ENCODE results near the gene SCGB2A2. TPM values are rescaled to one million over a fixed set of nuclear protein-coding genes. Genes with fewer than 3 reads are reported as not detected.

SCGB2A2 gene
- total RNA-seq, result not detected

DNA sequence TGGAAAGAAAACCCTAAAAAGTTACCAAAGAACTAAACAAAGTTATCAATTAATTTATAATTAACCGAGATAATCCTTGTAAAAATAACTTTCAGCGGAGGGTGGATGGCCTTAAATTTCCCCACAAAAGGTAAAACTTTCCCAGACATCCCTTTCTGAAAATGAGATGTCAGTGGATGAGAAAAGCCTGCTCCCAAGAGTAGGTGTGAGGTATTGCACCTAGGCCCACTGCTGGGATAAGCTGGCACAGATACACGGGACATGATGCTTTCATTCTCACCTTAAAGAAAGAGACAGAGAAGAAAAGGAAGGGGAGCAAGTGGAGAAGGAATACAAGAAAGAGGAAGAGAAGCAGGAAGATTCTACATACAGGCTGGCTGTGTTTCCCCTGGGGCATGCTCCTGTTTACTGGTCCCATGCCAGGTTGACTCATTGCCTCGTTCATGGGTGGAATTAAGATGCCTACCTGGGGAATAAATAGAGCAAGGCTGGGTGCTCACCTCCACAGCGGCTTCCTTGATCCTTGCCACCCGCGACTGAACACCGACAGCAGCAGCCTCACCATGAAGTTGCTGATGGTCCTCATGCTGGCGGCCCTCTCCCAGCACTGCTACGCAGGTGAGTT, at the start of gene SCGB2A2:
Gene SCGB2A2, plus strand, starts transcription at position 505 of the 625 bp plus-strand sequence. Its CDS starts 59 bp downstream, at position 564.
- no peak within 1 kb of the TSS for H3K4me3 Mint-ChIP-seq
- H3K27me3 Mint-ChIP-seq (ENCODE audit: low read depth), result peaks cover 14% of the 10 kb centered on the region
- no peaks in the 10 kb centered on the region for H3K36me3 Mint-ChIP-seq (ENCODE audit: insufficient read depth in 2 of 2)
- H3K27ac Mint-ChIP-seq, result no peak within 1 kb of the TSS
- ATAC-seq (replicated peaks in 1 of 2) (no peak), DNase-seq (no peak)
- H3K4me1 Mint-ChIP-seq (ENCODE audit: low read depth), result peaks cover 30% of the 10 kb centered on the region
- H3K9me3 Mint-ChIP-seq, result no peaks in the 10 kb centered on the region

DNA sequence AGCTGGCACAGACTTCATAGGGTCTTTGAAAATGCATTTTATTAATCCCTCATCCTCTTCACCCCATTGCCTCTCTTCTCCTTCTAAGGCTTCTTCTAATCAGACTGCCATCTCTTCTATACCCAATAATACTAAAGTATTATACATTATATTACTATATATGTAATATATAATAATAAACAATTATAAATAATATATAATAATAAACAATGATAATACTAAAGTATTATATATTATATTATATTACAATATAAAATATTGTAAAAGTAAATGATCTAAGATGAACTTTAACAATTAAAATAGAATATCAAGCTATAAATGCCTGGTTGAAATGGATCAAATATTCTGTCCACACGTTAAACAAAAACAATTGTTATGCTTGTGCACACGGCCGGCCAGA, 48.5 kb upstream of the SCGB2A2 start:
- Mint-ChIP-seq H3K27me3 (ENCODE audit: low read depth) (no peaks in the 10 kb centered on the region), H3K9me3 (peaks cover 19 to 20% of the 10 kb centered on the region in 2 donors), H3K36me3 (ENCODE audit: insufficient read depth in 2 of 2) (peaks cover 12 to 17% of the 10 kb centered on the region in 2 donors), H3K4me1 (ENCODE audit: low read depth) (no peaks in the 10 kb centered on the region), H3K4me3 (no peak overlapping the region), H3K27ac (no peak overlapping the region)
- ATAC-seq (replicated peaks in 1 of 2) (no peak), DNase-seq (no peak)

DNA sequence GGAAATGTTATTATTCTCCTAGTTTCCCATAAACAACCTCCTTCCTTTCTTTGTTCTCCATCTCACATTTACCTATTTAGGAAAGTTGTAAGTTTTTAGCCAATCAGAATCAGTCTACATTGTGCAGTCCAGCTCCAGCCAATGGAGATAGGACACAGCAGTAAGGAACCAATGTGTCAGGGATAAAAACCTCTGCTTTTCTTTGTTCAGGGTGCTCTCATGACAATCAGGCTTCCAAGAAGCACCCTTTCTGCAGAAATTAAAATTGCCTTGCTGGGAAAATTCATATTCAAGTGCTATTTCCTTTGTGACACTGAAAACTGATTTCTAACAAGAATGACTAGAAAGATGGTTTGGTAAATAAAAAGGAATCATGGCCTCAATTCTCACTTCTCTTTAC, 46.9 kb upstream of the SCGB2A2 start:
- DNase-seq, result no peak
- Mint-ChIP-seq H3K27ac (no peak overlapping the region), H3K9me3 (peaks cover 19 to 20% of the 10 kb centered on the region in 2 donors), H3K27me3 (ENCODE audit: low read depth) (no peaks in the 10 kb centered on the region), H3K36me3 (ENCODE audit: insufficient read depth in 2 of 2) (peaks cover 12 to 17% of the 10 kb centered on the region in 2 donors), H3K4me1 (ENCODE audit: low read depth) (no peaks in the 10 kb centered on the region), H3K4me3 (no peak overlapping the region)
- no peak for ATAC-seq (replicated peaks in 1 of 2)

DNA sequence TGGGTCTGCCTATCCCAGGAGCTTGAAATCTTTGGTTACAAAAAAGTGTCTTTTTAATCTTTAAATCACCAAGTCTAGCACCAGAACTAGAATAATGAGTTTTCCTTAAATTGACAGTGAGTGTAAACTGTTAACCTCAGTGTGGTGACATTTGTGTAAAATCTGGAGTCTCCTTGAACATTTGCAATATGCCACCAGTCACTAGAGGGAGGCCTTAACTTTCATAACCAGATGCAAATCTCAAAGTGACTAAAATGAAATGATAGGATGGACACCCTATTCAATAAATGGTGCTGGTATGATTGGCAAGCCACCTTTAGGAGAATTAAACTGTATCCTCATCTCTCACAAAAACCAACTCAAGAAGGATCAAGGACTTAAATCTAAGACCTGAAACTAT, 36.2 kb upstream of the SCGB2A2 start:
- no peaks in the 10 kb centered on the region for H3K9me3 Mint-ChIP-seq
- H3K27me3 Mint-ChIP-seq (ENCODE audit: low read depth), result peaks cover 40% of the 10 kb centered on the region
- no peak overlapping the region for H3K4me3 Mint-ChIP-seq

DNA sequence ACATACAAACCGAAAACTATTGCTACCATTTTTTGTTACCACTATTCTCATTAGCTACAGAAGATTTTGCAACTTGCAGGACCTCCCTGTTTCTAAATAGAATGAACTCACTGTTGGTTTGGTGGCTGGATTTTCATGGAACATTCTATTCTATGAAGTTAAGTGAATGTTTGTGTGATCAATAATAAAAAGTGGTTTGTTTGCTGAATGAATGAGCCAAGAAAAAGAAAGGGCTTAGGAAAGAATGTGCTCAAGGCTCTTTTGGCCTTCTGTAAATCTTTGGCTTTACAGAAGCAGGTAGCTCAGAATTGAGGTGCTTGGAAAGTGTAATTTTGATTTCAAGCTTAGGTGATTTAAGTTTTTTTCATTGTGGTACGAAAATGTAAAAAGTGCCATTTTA, 33.8 kb upstream of the SCGB2A2 start:
- H3K4me1 Mint-ChIP-seq (ENCODE audit: low read depth), result no peaks in the 10 kb centered on the region
- ATAC-seq (replicated peaks in 1 of 2), result no peak
- no peaks in the 10 kb centered on the region for H3K9me3 Mint-ChIP-seq
- no peaks in the 10 kb centered on the region for H3K36me3 Mint-ChIP-seq (ENCODE audit: insufficient read depth in 2 of 2)
- no peak for DNase-seq
- no peak overlapping the region for H3K4me3 Mint-ChIP-seq
- H3K27ac Mint-ChIP-seq, result no peak overlapping the region
- H3K27me3 Mint-ChIP-seq (ENCODE audit: low read depth), result peaks cover 48% of the 10 kb centered on the region

More for the DNA sequence above, 36.2 kb upstream of the SCGB2A2 start:
- H3K4me1 Mint-ChIP-seq (ENCODE audit: low read depth), result no peaks in the 10 kb centered on the region
- no peaks in the 10 kb centered on the region for H3K36me3 Mint-ChIP-seq (ENCODE audit: insufficient read depth in 2 of 2)
- H3K27ac Mint-ChIP-seq, result no peak overlapping the region
- no peak for DNase-seq
- no peak for ATAC-seq (replicated peaks in 1 of 2)

DNA sequence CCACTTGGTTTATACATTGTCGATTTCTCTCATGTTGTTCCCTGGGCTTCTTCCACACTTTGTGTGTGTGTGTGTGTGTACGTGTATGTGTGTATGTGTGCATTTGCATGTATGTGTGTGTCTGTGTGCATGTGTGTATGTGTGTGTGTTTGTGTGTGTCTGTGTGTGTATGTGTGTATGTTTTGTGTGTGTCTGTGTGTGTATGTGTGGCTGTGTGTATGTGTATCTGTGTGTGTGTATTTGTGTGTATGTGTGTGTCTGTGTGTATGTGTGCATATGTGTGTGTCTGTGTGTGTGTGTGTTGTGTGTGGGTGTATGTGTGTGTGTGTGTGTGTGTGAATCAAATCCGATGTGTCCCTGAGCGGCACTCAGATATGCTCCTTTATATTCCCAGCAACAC, 32.5 kb upstream of the SCGB2A2 start:
- Mint-ChIP-seq H3K4me1 (ENCODE audit: low read depth) (no peaks in the 10 kb centered on the region), H3K27me3 (ENCODE audit: low read depth) (peaks cover 47% of the 10 kb centered on the region), H3K36me3 (ENCODE audit: insufficient read depth in 2 of 2) (no peaks in the 10 kb centered on the region), H3K4me3 (no peak overlapping the region), H3K27ac (no peak overlapping the region), H3K9me3 (no peaks in the 10 kb centered on the region)
- ATAC-seq (replicated peaks in 1 of 2) (no peak), DNase-seq (no peak)

DNA sequence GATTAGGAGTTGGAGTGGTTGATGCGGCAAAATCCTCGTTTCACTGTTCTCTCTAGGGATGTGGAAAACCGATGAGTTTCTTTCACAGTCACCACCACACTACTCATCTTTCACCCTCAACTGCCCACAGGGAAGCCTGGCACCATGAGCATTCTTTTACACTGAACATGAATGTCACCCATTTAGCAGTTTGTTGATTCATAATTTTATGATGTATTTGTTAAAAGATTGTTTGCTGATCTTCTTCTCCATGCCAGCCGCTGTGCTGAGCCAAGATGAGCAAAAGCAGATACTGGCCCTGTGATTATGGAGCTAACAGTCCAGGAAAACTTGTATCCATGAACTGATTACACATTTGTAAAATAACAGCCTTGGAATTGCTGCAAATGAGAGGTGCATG, 31.8 kb upstream of the SCGB2A2 start:
- no peak overlapping the region for H3K27ac Mint-ChIP-seq
- DNase-seq, result no peak
- ATAC-seq (replicated peaks in 1 of 2), result no peak
- no peak overlapping the region for H3K4me3 Mint-ChIP-seq
- H3K9me3 Mint-ChIP-seq, result no peaks in the 10 kb centered on the region
- H3K27me3 Mint-ChIP-seq (ENCODE audit: low read depth), result peaks cover 44% of the 10 kb centered on the region
- no peaks in the 10 kb centered on the region for H3K4me1 Mint-ChIP-seq (ENCODE audit: low read depth)
- no peaks in the 10 kb centered on the region for H3K36me3 Mint-ChIP-seq (ENCODE audit: insufficient read depth in 2 of 2)

DNA sequence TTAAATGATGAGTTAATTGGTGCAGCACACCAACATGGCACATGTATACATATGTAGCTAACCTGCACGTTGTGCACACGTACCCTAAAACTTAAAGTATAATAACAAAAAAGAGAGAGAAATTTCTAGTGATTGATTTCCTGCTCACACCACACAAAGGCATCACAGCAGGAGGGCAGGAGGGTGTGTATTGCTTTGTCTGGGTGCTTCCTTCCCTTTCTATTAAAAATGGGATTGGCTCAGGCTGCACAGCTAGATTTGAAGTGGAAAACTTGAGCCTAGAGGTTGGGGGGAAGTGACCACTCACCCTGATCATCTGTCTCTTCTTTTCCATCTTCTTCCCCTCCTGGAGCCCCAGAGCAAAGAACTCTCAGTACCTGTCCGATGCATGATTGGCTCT, 28.9 kb upstream of the SCGB2A2 start:
- no peaks in the 10 kb centered on the region for H3K9me3 Mint-ChIP-seq
- no peak overlapping the region for H3K27ac Mint-ChIP-seq
- H3K36me3 Mint-ChIP-seq (ENCODE audit: insufficient read depth in 2 of 2), result no peaks in the 10 kb centered on the region
- no peak overlapping the region for H3K4me3 Mint-ChIP-seq
- DNase-seq, result no peak
- H3K27me3 Mint-ChIP-seq (ENCODE audit: low read depth), result peaks cover 38% of the 10 kb centered on the region
- no peaks in the 10 kb centered on the region for H3K4me1 Mint-ChIP-seq (ENCODE audit: low read depth)
- ATAC-seq (replicated peaks in 1 of 2), result no peak

DNA sequence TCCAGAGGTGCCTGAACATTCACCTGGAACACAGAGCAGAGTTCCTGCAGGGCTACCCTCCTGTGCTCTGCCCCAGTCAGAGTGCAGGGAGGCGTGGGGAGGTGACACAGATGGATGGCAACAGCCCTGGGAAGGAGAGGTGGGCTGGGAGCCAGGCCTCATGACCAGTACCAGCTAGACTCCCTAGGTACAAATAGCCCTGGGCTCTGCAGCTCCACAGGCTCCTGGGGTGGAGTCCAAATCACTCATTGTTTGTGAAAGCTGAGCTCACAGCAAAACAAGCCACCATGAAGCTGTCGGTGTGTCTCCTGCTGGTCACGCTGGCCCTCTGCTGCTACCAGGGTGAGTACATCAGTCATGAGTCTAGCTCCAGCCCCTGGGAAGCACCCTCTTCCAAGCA, 27.9 kb upstream of the SCGB2A2 start, which contains the start of gene SCGB1D2:
Gene SCGB1D2, plus strand, starts transcription at position 219 of the 400 bp plus-strand sequence. Its CDS starts 69 bp downstream, at position 288.
- ATAC-seq (replicated peaks in 1 of 2) (no peak), DNase-seq (no peak)
- H3K4me3 Mint-ChIP-seq, result no peak within 1 kb of the TSS
- no peak within 1 kb of the TSS for H3K27ac Mint-ChIP-seq
- H3K4me1 Mint-ChIP-seq (ENCODE audit: low read depth), result no peaks in the 10 kb centered on the region
- H3K9me3 Mint-ChIP-seq, result no peaks in the 10 kb centered on the region
- H3K27me3 Mint-ChIP-seq (ENCODE audit: low read depth), result peaks cover 47% of the 10 kb centered on the region
- no peaks in the 10 kb centered on the region for H3K36me3 Mint-ChIP-seq (ENCODE audit: insufficient read depth in 2 of 2)

GRCh38 chr11:62245271-62245753, 24.6 kb upstream of the SCGB2A2 start:
- Mint-ChIP-seq H3K9me3 (peaks cover 6 to 8% of the 10 kb centered on the region in 2 donors), H3K36me3 (ENCODE audit: insufficient read depth in 2 of 2) (peaks cover 6% of the 10 kb centered on the region in 2 donors), H3K27ac (no peak overlapping the region), H3K27me3 (ENCODE audit: low read depth) (peaks cover 42% of the 10 kb centered on the region), H3K4me1 (ENCODE audit: low read depth) (no peaks in the 10 kb centered on the region), H3K4me3 (no peak overlapping the region)
- peak; percentile 9 to 11 for DNase-seq
- ATAC-seq (replicated peaks in 1 of 2), result no peak

DNA sequence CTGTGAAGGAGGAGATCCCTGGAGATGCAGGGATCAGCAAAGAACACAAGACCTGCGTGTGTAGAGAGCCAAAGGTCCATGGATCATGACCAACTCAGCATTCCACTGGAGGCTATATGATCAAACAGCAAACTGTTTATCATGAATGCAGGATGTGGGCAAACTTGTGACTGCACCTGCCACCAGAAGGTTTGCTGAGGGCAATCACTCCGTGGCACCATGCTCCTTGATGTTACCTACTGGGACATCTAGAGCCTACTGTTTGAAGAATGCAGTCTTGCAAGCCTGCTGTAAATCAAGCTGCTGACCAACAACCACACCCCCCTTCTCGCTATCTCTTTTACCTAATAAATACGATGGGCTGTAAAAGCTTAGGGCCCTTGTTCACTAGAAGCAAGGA, 18.3 kb upstream of the SCGB2A2 start:
- DNase-seq, result no peak
- H3K36me3 Mint-ChIP-seq (ENCODE audit: insufficient read depth in 2 of 2), result peaks cover 15 to 16% of the 10 kb centered on the region in 2 donors
- H3K27ac Mint-ChIP-seq, result no peak overlapping the region
- peaks cover 26% of the 10 kb centered on the region for H3K27me3 Mint-ChIP-seq (ENCODE audit: low read depth)
- H3K4me3 Mint-ChIP-seq, result no peak overlapping the region
- no peaks in the 10 kb centered on the region for H3K4me1 Mint-ChIP-seq (ENCODE audit: low read depth)
- H3K9me3 Mint-ChIP-seq, result peaks cover 19% of the 10 kb centered on the region in 2 donors
- no peak for ATAC-seq (replicated peaks in 1 of 2)

- H3K36me3 Mint-ChIP-seq (ENCODE audit: insufficient read depth in 2 of 2), result peaks cover 15 to 16% of the 10 kb centered on the region in 2 donors
- ATAC-seq (replicated peaks in 1 of 2) (no peak), DNase-seq (no peak)
- no peak overlapping the region for H3K27ac Mint-ChIP-seq
- H3K4me1 Mint-ChIP-seq (ENCODE audit: low read depth), result no peaks in the 10 kb centered on the region
- H3K9me3 Mint-ChIP-seq, result peaks cover 19% of the 10 kb centered on the region in 2 donors
- H3K4me3 Mint-ChIP-seq, result no peak overlapping the region
- peaks cover 33% of the 10 kb centered on the region for H3K27me3 Mint-ChIP-seq (ENCODE audit: low read depth)
These were observed 15.9 kb upstream of the SCGB2A2 start for GRCh38 chr11:62253999-62254542.

DNA sequence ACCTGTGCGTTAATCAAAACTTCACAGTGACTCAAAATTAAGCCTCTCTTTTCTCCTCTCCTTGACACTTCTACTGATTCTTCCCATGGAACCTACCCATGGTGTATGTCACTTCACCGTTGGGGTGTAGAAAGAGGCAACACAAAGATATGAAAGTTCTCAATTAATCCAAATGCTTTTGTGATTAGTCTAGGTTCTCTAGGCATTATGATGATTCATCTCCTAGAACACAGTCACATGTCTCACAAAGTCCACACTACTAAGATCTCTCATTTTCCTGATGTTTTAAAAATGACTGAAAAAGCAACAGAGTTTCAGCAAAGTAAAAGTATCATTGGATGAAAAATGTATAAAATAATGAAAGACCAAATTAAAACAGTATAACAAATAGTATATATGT, 13.7 kb upstream of the SCGB2A2 start:
- Mint-ChIP-seq H3K27ac (no peak overlapping the region), H3K4me3 (no peak overlapping the region), H3K36me3 (ENCODE audit: insufficient read depth in 2 of 2) (peaks cover 2 to 6% of the 10 kb centered on the region in 2 donors), H3K9me3 (peaks cover 5 to 6% of the 10 kb centered on the region in 2 donors), H3K27me3 (ENCODE audit: low read depth) (peaks cover 36% of the 10 kb centered on the region), H3K4me1 (ENCODE audit: low read depth) (no peaks in the 10 kb centered on the region)
- DNase-seq, result no peak
- ATAC-seq (replicated peaks in 1 of 2), result no peak
